ENCODE results near the gene ZNF550.
A peak's percentile ranks its signal among the peaks of the same experiment; 100 is the strongest.
"Not testable (repeated sequence)": the region's sequence is repeated elsewhere in the genome, so short reads cannot be mapped to it uniquely, and the experiment has no call there.

Gene ZNF550

DNA sequence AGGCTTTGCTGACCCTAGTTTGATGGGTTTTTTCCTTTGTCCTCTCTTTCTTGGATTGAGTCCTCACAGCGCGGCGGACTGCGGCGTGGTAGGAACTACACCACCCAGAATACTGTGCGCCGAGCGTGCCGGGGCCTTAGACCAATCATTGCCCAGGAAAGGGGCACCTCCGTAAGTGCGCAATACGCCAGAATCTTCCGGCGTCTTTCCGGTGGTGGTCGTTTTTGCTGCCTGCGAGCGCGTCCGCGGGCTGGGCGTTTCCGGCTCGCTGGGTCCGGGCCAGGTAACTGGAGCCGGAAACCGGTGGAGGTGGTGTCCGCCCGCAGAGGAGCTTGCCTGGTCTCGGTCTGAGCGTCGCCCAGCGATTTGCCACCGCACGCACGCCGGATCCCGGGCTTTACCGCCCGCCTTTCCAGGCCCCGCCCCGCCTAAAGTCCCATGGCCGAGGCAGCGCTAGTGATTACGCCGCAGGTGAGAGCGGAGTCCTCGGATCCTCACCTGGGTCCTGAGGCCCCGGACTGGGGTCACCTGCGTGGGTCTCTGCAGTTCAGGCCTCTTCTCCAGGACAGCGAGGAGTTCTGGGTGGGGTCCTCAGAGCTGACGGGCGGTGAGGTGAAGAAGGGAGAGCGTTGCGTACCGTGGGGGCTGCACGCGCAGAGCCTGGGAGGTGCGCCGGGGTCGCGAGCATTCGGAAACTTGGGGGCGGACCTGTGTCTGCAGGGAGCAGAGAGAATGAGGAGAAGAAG lies 32.4 kb downstream of the ZNF550 start, which contains the start of gene ZNF549:
ZNF549 (plus strand) TSS at position 221 of the 746 bp plus-strand sequence; CDS start at position 439, 218 bp downstream.
- DNase-seq: peak; percentile 75 to 84

DNA sequence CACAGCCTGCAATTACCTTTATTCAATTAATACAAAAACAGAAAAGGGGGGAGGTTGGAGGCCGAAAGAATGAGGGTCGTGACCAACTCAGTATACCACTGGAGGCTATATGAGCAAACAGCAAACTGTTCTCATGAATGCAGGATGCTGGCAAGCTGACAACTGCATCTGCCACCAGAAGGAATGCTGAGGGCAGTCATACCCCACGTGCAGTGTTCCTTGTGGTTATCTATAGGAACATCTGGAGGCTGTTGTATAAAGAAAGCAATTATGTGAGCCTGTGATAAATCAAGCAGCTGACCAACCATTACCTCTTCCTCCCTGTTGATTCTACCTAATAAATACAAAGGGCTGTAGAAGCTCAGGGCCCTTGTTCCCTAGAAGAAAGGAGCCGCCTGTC lies 41.6 kb downstream of the ZNF550 start:
- DNase-seq: not testable (repeated sequence)

DNA sequence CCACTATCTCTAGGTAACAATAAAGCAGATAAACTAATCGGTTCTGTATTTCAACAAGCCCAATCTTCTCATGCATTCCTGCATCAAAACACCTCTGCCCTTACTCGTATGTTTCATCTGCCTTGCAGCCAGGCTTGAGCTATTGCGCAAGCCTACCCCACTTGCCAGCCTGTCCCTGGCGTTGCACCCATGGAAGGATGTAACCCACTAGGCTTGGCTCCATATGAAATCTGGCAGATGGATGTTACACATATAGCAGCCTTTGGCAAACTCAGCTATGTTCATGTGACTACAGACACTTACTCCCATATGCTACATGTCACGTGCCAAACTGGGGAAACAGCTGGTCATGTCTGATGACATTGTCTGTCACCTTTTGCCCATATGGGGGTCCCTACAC lies 44.4 kb downstream of the ZNF550 start:
- DNase-seq: no peak

DNA sequence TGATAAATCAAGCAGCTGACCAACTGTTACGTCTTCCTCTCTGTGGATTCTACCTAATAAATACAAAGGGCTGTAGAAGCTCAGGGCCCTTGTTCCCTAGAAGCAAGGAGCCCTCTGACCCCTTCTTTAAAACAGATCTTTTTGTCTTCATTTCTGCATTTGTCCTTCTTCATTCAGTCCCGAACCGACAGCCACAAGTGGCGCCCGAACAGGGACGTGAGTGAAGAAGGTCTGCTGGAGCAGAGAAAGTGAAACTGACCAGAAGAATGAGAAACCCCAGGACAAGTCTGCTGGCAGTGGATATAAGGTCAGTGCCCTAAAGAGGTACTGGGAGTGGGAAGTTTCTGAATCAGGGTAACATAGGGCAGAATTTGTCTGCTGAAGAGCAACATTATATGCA lies 46.8 kb downstream of the ZNF550 start:
- no peak for DNase-seq

DNA sequence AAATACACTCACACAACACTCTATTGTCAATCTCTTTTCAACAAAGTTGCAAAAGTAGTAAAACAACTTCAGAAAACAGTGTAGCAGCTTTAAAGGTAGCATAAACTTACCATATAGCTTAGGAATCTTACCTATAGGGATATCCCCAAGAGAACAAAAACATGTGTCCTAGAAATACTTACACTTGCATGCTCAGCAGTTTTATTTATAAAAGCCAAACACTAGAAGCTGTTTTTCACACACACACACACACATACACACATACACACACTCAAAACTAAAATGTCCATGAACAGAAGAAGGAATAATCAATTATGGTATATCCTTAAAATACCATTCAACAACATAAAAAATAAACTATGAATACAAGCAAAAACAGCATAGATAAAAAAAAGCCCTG lies 48.2 kb downstream of the ZNF550 start:
- no peak for DNase-seq

DNA sequence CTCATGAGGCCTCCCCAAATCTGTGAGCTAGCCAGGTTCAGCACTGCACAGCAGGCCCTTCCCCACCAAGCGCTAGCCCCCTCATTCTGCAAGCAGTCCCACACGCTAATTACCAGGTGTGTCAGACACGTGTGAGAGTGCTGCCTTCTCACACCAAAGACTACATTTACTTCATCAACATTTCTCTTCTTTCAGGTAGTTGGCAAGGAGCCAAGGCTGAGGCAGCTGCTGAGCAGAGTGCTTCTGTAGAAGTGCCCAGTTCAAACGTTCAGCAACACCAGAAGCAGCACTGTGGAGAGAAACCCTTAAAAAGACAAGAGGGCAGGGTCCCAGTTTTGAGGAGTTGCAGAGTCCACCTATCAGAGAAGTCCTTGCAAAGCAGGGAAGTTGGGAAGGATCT lies 53.5 kb downstream of the ZNF550 start:
- DNase-seq: no peak

DNA sequence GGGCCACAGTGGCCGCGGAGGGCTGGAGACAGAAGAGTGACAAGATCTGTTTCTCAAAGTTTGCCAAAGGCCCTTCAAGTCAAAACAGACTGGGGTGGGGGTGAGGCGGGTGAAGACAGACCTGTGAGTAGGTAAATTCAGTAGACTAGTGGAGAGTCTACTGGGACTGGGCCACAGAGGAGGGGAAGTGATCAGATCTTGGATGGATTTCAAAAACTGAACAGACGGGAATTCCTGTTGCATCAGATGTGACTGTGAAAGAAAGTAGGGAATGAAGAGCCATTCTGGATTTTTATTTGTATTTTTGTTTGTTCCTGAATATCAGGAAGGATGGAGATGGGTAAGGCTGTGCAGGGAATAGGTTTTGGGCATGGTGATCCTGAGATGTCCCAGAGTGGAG lies 59.3 kb downstream of the ZNF550 start:
- DNase-seq: not testable (repeated sequence)

DNA sequence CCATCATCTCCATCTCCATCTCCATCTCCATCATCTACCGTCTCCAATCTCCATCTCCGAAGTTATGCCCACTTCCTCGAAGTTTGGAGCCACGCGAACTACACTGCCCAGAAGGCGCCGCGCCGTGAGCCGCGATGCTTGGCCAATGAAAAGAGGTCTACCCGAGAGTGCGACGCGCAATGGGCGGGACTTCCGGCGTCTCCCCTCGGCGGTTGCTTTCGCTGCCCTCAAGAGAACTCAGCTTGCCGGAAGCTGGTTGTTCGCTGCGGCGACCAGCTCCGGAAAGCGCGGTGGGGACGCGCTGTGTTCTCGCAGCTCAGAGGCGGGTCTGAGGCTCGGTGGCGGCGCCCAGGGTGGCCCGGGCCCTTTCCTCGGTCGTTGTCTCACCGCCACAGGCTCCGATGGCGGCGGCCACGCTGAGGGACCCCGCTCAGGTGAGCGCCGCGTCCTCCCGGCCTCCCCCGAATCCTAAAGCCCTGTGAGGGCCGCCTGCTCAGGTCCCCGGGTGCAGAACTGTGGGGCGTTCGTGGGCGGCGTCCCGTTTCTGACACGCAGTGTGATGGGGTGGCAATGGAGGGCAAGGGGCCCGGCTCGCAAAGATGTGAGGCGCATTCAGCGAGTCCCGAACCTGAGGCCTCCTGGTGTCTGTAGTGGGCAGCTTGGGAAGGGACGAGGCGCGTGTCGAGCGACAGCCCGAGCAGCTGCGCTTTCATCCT lies 59.8 kb downstream of the ZNF550 start, which contains the start of gene ZNF773:
ZNF773 (plus strand) TSS at position 259 of the 716 bp plus-strand sequence; CDS start at position 402, 143 bp downstream.
- peak; percentile 84 to 94 for DNase-seq

DNA sequence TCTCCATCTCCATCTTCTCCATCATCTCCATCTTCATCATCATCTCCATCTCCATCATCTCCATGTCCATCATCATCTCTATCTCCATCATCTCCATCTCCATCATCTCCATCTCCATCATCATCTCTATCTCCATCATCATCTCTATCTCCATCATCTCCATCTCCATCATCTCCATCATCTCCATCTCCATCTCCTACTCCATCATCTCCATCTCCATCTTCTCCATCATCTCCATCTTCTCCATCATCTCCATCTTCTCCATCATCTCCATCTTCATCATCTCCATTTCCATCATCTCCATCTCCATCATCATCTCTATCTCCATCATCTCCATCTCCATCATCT lies 60.4 kb downstream of the ZNF550 start:
- not testable (repeated sequence) for DNase-seq

DNA sequence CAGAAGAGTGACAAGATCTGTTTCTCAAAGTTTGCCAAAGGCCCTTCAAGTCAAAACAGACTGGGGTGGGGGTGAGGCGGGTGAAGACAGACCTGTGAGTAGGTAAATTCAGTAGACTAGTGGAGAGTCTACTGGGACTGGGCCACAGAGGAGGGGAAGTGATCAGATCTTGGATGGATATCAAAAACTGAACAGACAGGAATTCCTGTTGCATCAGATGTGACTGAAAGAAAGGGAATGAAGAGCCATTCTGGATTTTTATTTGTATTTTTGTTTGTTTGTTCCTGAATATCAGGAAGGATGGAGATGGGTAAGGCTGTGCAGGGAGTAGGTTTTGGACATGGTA lies 71.4 kb downstream of the ZNF550 start:
- not testable (repeated sequence) for DNase-seq

DNA sequence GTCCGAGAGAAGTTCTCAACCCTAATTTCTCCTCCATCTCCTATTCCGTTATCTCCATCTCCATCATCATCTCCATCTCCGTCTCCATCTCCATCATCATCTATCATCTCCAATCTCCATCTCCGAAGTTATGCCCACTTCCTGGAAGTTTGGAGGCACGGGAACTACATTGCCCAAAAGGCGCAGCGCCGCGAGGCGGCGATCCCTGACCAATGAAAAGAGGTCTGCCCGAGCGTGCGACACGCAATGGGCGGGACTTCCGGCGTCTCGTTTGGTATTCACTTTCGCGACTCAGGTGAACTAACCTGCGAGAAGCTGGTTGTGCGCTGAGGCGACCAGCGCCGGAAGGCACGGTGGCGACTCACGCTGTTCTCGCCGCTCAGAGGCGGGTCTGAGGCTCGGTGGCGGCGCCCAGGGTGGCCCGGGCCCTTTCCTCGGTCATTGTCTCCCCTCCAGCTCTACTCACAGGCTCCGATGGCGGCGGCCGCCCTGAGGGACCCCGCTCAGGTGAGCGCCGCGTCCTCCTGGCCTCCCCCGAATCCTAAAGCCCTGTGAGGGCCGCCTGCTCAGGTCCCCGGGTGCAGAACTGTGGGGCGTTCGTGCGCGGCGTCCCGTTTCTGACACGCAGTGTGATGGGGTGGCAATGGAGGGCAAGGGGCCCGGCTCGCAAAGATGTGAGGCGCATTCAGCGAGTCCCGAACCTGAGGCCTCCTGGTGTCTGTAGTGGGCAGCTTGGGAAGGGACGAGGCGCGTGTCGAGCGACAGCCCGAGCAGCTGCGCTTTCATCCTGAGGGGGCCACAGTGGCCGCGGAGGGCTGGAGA lies 72.0 kb downstream of the ZNF550 start, which contains the start of gene ZNF419:
ZNF419 (plus strand) TSS at position 274 of the 822 bp plus-strand sequence; CDS start at position 475, 201 bp downstream.
- peak; percentile 87 to 88 for DNase-seq

Measured in SHP77 (cell line).